ENCODE data around the gene TMEM201. TPM values are rescaled to one million over a fixed set of nuclear protein-coding genes. Genes with fewer than 3 reads are reported as not detected.

The TMEM201 gene
- total and polyA plus RNA-seq, 2 of the 13 experiments (the other 11 are each of a cell fraction or from before 2014, with no cell fraction given) = 1.5 to 8.2 TPM

DNA sequence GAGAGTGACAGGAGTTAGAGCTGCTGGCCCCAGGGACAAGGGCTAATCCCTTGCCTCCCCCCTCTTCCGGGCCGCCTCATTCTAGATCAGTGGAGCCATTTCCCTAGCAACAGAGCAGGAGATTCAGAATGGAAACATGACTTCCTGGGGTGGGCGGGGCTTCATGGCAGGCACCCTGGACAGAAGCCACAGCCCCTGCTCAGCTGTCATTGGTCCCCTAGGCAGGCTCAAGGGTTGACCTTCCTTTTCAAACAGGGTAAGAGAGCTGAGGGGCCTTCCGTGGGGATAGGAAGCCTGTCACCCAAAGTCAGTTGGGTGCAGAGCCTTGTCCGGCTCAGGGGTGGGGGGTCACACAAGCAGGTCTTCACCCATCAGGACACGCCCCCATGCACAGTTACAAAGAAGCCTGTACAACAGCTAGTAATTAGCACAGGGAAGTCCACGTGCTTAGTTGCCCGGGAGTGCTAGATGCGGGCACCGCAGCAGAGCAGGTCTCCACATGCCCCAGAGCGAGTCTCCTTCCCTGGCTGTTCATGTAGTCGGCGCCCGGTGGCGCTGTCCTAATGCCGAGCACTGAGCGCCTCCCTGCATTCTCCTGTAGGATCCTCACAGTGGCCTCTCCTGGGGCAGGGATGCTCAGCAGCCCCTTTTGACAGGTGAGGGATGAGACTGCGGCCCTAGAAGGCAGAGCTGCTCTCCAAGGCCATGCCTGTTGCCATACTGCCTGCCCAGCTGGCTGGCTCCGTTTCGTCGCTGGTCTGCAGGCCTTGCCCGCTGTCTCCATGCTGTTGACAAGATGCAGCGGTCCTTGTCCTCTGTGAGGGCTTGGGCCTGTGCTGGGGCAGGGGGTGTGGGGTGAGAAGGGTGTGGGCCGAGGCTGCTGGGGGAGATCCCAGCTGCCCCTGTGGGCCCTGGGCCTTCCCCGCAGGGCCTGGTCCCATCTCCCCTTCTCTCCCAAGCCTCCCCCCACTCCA lies 5.1 kb downstream of the TMEM201 start (continued):
- TF ChIP-seq, protein P1, sequence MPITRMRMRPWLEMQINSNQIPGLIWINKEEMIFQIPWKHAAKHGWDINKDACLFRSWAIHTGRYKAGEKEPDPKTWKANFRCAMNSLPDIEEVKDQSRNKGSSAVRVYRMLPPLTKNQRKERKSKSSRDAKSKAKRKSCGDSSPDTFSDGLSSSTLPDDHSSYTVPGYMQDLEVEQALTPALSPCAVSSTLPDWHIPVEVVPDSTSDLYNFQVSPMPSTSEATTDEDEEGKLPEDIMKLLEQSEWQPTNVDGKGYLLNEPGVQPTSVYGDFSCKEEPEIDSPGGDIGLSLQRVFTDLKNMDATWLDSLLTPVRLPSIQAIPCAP (CRISPR knock-in tag; IDR thresholded peaks at IDR 0.05; ENCODE audit: low read depth) = no peak
- TF ChIP-seq ZNF709 (CRISPR knock-in tag; IDR thresholded peaks at IDR 0.05) (no peak), ZNF180 (CRISPR knock-in tag; IDR thresholded peaks at IDR 0.05; ENCODE audit: borderline replicate concordance, low read depth) (no peak), NFE2L1 (CRISPR knock-in tag; IDR thresholded peaks at IDR 0.05; ENCODE audit: borderline replicate concordance) (no peak), ZNF569 (CRISPR knock-in tag; IDR thresholded peaks at IDR 0.05; ENCODE audit: borderline replicate concordance) (no peak), ZBTB20 (CRISPR knock-in tag; IDR thresholded peaks at IDR 0.05; ENCODE audit: borderline replicate concordance, low read depth) (no peak), ZNF777 (CRISPR knock-in tag; IDR thresholded peaks at IDR 0.05) (no peak), GATA4 (IDR thresholded peaks at IDR 0.05; ENCODE audit: borderline replicate concordance, low read depth) (no peak), ZNF431 (CRISPR knock-in tag; IDR thresholded peaks at IDR 0.05; ENCODE audit: borderline replicate concordance, low read depth) (no peak), SPEN (CRISPR knock-in tag; IDR thresholded peaks at IDR 0.05; ENCODE audit: low read depth) (no peak), ERF (CRISPR knock-in tag; IDR thresholded peaks at IDR 0.05) (peak; percentile 57; the same call in 1 of the 2 replicates), CC2D1A (CRISPR knock-in tag; IDR thresholded peaks at IDR 0.05) (no peak), PHB2 (IDR thresholded peaks at IDR 0.05; ENCODE audit: partially characterized antibody) (no peak), HNF4A (CRISPR knock-in tag; IDR thresholded peaks at IDR 0.05) (peak; percentile 26; the same call in 1 of the 2 replicates), U2AF2 (IDR thresholded peaks at IDR 0.05; ENCODE audit: low read depth, low read length) (no peak)
- TF ChIP-seq, protein P2, sequence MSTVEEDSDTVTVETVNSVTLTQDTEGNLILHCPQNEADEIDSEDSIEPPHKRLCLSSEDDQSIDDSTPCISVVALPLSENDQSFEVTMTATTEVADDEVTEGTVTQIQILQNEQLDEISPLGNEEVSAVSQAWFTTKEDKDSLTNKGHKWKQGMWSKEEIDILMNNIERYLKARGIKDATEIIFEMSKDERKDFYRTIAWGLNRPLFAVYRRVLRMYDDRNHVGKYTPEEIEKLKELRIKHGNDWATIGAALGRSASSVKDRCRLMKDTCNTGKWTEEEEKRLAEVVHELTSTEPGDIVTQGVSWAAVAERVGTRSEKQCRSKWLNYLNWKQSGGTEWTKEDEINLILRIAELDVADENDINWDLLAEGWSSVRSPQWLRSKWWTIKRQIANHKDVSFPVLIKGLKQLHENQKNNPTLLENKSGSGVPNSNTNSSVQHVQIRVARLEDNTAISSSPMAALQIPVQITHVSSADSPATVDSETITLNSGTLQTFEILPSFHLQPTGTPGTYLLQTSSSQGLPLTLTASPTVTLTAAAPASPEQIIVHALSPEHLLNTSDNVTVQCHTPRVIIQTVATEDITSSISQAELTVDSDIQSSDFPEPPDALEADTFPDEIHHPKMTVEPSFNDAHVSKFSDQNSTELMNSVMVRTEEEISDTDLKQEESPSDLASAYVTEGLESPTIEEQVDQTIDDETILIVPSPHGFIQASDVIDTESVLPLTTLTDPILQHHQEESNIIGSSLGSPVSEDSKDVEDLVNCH (CRISPR knock-in tag; IDR thresholded peaks at IDR 0.05) = no peak
- TF ChIP-seq, protein P3, sequence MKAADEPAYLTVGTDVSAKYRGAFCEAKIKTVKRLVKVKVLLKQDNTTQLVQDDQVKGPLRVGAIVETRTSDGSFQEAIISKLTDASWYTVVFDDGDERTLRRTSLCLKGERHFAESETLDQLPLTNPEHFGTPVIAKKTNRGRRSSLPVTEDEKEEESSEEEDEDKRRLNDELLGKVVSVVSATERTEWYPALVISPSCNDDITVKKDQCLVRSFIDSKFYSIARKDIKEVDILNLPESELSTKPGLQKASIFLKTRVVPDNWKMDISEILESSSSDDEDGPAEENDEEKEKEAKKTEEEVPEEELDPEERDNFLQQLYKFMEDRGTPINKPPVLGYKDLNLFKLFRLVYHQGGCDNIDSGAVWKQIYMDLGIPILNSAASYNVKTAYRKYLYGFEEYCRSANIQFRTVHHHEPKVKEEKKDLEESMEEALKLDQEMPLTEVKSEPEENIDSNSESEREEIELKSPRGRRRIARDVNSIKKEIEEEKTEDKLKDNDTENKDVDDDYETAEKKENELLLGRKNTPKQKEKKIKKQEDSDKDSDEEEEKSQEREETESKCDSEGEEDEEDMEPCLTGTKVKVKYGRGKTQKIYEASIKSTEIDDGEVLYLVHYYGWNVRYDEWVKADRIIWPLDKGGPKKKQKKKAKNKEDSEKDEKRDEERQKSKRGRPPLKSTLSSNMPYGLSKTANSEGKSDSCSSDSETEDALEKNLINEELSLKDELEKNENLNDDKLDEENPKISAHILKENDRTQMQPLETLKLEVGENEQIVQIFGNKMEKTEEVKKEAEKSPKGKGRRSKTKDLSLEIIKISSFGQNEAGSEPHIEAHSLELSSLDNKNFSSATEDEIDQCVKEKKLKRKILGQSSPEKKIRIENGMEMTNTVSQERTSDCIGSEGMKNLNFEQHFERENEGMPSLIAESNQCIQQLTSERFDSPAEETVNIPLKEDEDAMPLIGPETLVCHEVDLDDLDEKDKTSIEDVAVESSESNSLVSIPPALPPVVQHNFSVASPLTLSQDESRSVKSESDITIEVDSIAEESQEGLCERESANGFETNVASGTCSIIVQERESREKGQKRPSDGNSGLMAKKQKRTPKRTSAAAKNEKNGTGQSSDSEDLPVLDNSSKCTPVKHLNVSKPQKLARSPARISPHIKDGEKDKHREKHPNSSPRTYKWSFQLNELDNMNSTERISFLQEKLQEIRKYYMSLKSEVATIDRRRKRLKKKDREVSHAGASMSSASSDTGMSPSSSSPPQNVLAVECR (CRISPR knock-in tag; IDR thresholded peaks at IDR 0.05; ENCODE audit: borderline replicate concordance) = peak; percentile 68
- TF ChIP-seq, protein P4, sequence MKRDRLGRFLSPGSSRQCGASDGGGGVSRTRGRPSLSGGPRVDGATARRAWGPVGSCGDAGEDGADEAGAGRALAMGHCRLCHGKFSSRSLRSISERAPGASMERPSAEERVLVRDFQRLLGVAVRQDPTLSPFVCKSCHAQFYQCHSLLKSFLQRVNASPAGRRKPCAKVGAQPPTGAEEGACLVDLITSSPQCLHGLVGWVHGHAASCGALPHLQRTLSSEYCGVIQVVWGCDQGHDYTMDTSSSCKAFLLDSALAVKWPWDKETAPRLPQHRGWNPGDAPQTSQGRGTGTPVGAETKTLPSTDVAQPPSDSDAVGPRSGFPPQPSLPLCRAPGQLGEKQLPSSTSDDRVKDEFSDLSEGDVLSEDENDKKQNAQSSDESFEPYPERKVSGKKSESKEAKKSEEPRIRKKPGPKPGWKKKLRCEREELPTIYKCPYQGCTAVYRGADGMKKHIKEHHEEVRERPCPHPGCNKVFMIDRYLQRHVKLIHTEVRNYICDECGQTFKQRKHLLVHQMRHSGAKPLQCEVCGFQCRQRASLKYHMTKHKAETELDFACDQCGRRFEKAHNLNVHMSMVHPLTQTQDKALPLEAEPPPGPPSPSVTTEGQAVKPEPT (CRISPR knock-in tag; IDR thresholded peaks at IDR 0.05; ENCODE audit: low read depth) = no peak
